GM18517 (cell line): ENCODE measurements around the gene POMZP3.
"Not testable (repeated sequence)": the region's sequence is repeated elsewhere in the genome, so short reads cannot be mapped to it uniquely, and the experiment has no call there.

Source experiments
- ATAC-seq: cut with Tn5 transposase; IDR thresholded peaks from one replicate; pipeline ENCODE4 v1.9.1; 2021; ENCODE audit warnings: mild to moderate bottlenecking, moderate library complexity; ENCODE audit not compliant: unreplicated experiment

Gene POMZP3

GRCh38 chr7:76626989-76627642, at the start of gene POMZP3:
POMZP3 (minus strand) TSS chr7:76627279; CDS start chr7:76626064, 1,215 bp downstream.
- ATAC-seq = peak; percentile 88

GRCh38 chr7:76675783-76676182, 48.7 kb upstream of the POMZP3 start:
- ATAC-seq = not testable (repeated sequence)

GRCh38 chr7:76673346-76673745, 46.3 kb upstream of the POMZP3 start:
- ATAC-seq = not testable (repeated sequence)

- ATAC-seq = not testable (repeated sequence)
Observed at GRCh38 chr7:76659212-76659611, 32.1 kb upstream of the POMZP3 start.

- not testable (repeated sequence) for ATAC-seq
Observed at GRCh38 chr7:76656425-76656824, 29.3 kb upstream of the POMZP3 start.

- ATAC-seq = not testable (repeated sequence)
Observed at GRCh38 chr7:76642620-76643019, 15.5 kb upstream of the POMZP3 start.

- peak; percentile 88 for ATAC-seq
Observed at GRCh38 chr7:76637061-76637691, 10.1 kb upstream of the POMZP3 start.

GRCh38 chr7:76626581-76626980, 498 bp downstream of the POMZP3 start:
- ATAC-seq = not testable (repeated sequence)

GRCh38 chr7:76619439-76620190, 7.5 kb downstream of the POMZP3 start:
- ATAC-seq = not testable (repeated sequence)

- not testable (repeated sequence) for ATAC-seq
Observed at GRCh38 chr7:76613783-76614182, 13.3 kb downstream of the POMZP3 start.

- ATAC-seq = not testable (repeated sequence)
Observed at GRCh38 chr7:76612232-76612631, 14.8 kb downstream of the POMZP3 start.

GRCh38 chr7:76609864-76610263, 17.2 kb downstream of the POMZP3 start:
- ATAC-seq = peak; percentile 48

GRCh38 chr7:76608469-76608868, 18.6 kb downstream of the POMZP3 start:
- not testable (repeated sequence) for ATAC-seq

GRCh38 chr7:76606027-76606426, 21.1 kb downstream of the POMZP3 start:
- peak; percentile 97 for ATAC-seq

GRCh38 chr7:76600650-76601049, 26.4 kb downstream of the POMZP3 start:
- ATAC-seq = not testable (repeated sequence)

GRCh38 chr7:76600116-76600482, 27.0 kb downstream of the POMZP3 start:
- not testable (repeated sequence) for ATAC-seq

- not testable (repeated sequence) for ATAC-seq
Observed at GRCh38 chr7:76598590-76599264, 28.4 kb downstream of the POMZP3 start.

- ATAC-seq = not testable (repeated sequence)
Observed at GRCh38 chr7:76597288-76597687, 29.8 kb downstream of the POMZP3 start.

- ATAC-seq = not testable (repeated sequence)
Observed at GRCh38 chr7:76592694-76593093, 34.4 kb downstream of the POMZP3 start.

GRCh38 chr7:76591602-76592304, 35.3 kb downstream of the POMZP3 start:
- ATAC-seq = peak; percentile 77
